ENCODE measurements around the gene AGFG1. TPM values are rescaled to one million over a fixed set of nuclear protein-coding genes. Genes with fewer than 3 reads are reported as not detected.
A peak's percentile ranks its signal among the peaks of the same experiment; 100 is the strongest.

AGFG1 gene
- total RNA-seq, 1 experiment from 2014 or later: 72.5 TPM

DNA sequence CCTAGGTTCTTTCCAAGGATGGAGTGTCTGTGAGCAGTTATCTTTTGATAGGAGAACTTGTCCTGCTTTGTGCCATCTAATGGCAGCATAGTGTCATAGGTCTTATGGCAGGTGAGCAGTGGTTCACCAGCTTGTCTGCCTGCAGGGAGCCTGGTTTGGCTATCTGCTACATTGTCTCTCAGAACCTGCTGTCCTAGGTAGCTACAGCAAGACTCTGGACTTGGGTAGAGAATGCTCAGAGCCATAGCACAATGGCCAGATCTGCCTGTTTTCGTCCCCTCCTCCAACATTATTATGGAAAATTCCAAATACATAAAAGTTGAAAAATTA is 28.3 kb downstream of the AGFG1 start:
- ChIA-PET RAD21 (ENCODE audit: low non-redundant PET in 1 of 2, low total read pairs in 2 of 2, uncharacterized antibody in 2 of 2, unreplicated experiment in 2 of 2) (no interaction called here), CTCF (no interaction called here)
- intact Hi-C loops (cut with micrococcal nuclease): no loop called here

More for the DNA sequence above, 28.3 kb downstream of the AGFG1 start:
- POLR2A ChIA-PET: no interaction called here
- Histone ChIP-seq H3K4me3 (replicated peaks in 1 of 2; ENCODE audit: low read depth in 1 of 2, low read length in 2 of 2) (no peak overlapping the region), H3K9me2 (ENCODE audit: insufficient read depth) (no peaks in the 10 kb centered on the region), H3K79me2 (ENCODE audit: insufficient read depth, low read length) (peaks cover 97% of the 10 kb centered on the region), H3K9me3 (ENCODE audit: control insufficient read depth in 1 of 2, insufficient read depth in 1 of 2, low read depth in 1 of 2, low read length in 2 of 2) (no peaks in the 10 kb centered on the region), H4K20me1 (ENCODE audit: insufficient read depth) (peaks cover 3% of the 10 kb centered on the region; the same call in 1 of the 2 replicates), H3K27ac (ENCODE audit: low read depth, low read length) (no peak overlapping the region), H3K4me2 (ENCODE audit: low read length) (no peak overlapping the region), H3K36me3 (ENCODE audit: control insufficient read depth in 1 of 2, insufficient read depth in 2 of 2, low read length in 2 of 2) (no peaks in the 10 kb centered on the region), H3K4me1 (ENCODE audit: control insufficient read depth in 1 of 2, insufficient read depth in 2 of 2, low read length in 2 of 2) (peaks cover 26 to 31% of the 10 kb centered on the region in 2 experiments), H3K27me3 (ENCODE audit: insufficient read depth, low read length) (no peaks in the 10 kb centered on the region), H3K9ac (ENCODE audit: low read length) (no peak overlapping the region), H2AFZ (ENCODE audit: low read depth, low read length, poor library complexity, severe bottlenecking) (no peak overlapping the region)
- TF ChIP-seq SIN3A (IDR thresholded peaks at IDR 0.05; ENCODE audit: low read depth) (no peak), ELF1 (IDR thresholded peaks at IDR 0.05; ENCODE audit: borderline replicate concordance, low read depth) (no peak), JUND (IDR thresholded peaks at IDR 0.05) (no peak)
- TF ChIP-seq, protein P1, sequence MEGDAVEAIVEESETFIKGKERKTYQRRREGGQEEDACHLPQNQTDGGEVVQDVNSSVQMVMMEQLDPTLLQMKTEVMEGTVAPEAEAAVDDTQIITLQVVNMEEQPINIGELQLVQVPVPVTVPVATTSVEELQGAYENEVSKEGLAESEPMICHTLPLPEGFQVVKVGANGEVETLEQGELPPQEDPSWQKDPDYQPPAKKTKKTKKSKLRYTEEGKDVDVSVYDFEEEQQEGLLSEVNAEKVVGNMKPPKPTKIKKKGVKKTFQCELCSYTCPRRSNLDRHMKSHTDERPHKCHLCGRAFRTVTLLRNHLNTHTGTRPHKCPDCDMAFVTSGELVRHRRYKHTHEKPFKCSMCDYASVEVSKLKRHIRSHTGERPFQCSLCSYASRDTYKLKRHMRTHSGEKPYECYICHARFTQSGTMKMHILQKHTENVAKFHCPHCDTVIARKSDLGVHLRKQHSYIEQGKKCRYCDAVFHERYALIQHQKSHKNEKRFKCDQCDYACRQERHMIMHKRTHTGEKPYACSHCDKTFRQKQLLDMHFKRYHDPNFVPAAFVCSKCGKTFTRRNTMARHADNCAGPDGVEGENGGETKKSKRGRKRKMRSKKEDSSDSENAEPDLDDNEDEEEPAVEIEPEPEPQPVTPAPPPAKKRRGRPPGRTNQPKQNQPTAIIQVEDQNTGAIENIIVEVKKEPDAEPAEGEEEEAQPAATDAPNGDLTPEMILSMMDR (IDR thresholded peaks at IDR 0.05 in 2 of 3, conservative IDR thresholded peaks at IDR 0.05 in 1 of 3; ENCODE audit: borderline replicate concordance in 1 of 3, insufficient read depth in 1 of 3, low read depth in 2 of 3, low read length in 2 of 3): 0 out of 6 replicates have a peak, but pooled peaks of 1 of the 3 experiments have one; percentile 7
- ATAC-seq (peak; percentile 45), DNase-seq (ENCODE audit: low read depth, low spot score) (no peak)
- BruUV-seq (replicated peaks): no TSS peak

Data from HCT116 (cell line).